Activated naive CD4-positive, alpha-beta T cell treated with anti-CD3 and anti-CD28 coated beads, Interleukin-2, amount 50 U/mL, for 16 hours (primary cell): Measurements from ENCODE around the gene BST1.
"Not testable (repeated sequence)": the region's sequence is repeated elsewhere in the genome, so short reads cannot be mapped to it uniquely, and the experiment has no call there.

Source experiments
- DNase-seq: peaks from one replicate; pipeline ENCODE4 v3.0.0-alpha.2; 2020

BST1 gene

GRCh38 chr4:15714141-15714540, 11.3 kb downstream of the BST1 start:
- DNase-seq = no peak

GRCh38 chr4:15714646-15715435, 12.0 kb downstream of the BST1 start:
- DNase-seq = no peak

- DNase-seq = no peak
Measured at GRCh38 chr4:15716115-15716514, 13.2 kb downstream of the BST1 start.

GRCh38 chr4:15717086-15717485, 14.2 kb downstream of the BST1 start:
- DNase-seq = no peak

- DNase-seq = no peak
Measured at GRCh38 chr4:15717657-15718416, 15.0 kb downstream of the BST1 start.

GRCh38 chr4:15718465-15718864, 15.6 kb downstream of the BST1 start:
- no peak for DNase-seq

GRCh38 chr4:15718959-15719358, 16.1 kb downstream of the BST1 start:
- no peak for DNase-seq

GRCh38 chr4:15719506-15719905, 16.6 kb downstream of the BST1 start:
- DNase-seq = no peak

- DNase-seq = no peak
Measured at GRCh38 chr4:15720851-15721250, 18.0 kb downstream of the BST1 start.

- DNase-seq = no peak
Measured at GRCh38 chr4:15725608-15726007, 22.7 kb downstream of the BST1 start.

- DNase-seq = no peak
Measured at GRCh38 chr4:15729910-15730533, 27.2 kb downstream of the BST1 start.

GRCh38 chr4:15733061-15733460, 30.2 kb downstream of the BST1 start:
- DNase-seq = not testable (repeated sequence)

- DNase-seq = no peak
Measured at GRCh38 chr4:15735536-15735935, 32.7 kb downstream of the BST1 start.

GRCh38 chr4:15736514-15737050, 33.7 kb downstream of the BST1 start:
- no peak for DNase-seq

- no peak for DNase-seq
Measured at GRCh38 chr4:15737255-15737654, 34.4 kb downstream of the BST1 start.

- DNase-seq = peak; percentile 22
Measured at GRCh38 chr4:15738877-15739276, 36.0 kb downstream of the BST1 start.

- DNase-seq = no peak
Measured at GRCh38 chr4:15740764-15741404, 38.0 kb downstream of the BST1 start.

- DNase-seq = no peak
Measured at GRCh38 chr4:15742083-15742582, 39.3 kb downstream of the BST1 start.

GRCh38 chr4:15742637-15743036, 39.8 kb downstream of the BST1 start:
- no peak for DNase-seq

GRCh38 chr4:15744016-15744545, 41.2 kb downstream of the BST1 start:
- DNase-seq = no peak

- DNase-seq = no peak
Measured at GRCh38 chr4:15746110-15746509, 43.2 kb downstream of the BST1 start.

- DNase-seq = no peak
Measured at GRCh38 chr4:15749001-15749400, 46.1 kb downstream of the BST1 start.

GRCh38 chr4:15751153-15751552, 48.3 kb downstream of the BST1 start:
- DNase-seq = no peak
